ENCODE measurements around the gene MPC1.

MPC1 gene

DNA sequence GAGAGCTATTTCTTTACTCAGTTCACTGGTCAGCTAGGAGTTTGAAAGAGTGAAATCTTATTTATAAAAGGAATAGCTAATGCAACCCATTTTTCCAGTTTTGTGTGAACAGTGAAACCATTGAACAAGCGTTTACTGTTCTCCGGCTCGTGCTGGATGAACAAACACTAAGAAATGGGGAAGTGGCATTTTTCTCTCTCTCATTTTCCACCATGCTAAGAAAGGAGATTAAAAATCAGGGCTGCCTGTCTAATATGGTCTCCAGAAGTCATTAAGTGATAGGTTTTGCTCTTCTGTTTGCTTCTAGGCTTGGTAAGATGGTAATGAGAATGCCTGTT lies 39.6 kb downstream of the MPC1 start:
- no peak for DNase-seq

GRCh38 chr6:166342349-166343149 lies 40.2 kb downstream of the MPC1 start, which contains the start of gene SFT2D1:
SFT2D1 (minus strand) TSS chr6:166342545; CDS start chr6:166342481, 64 bp downstream.
- peak; percentile 38 to 57 (median 50) for DNase-seq

DNA sequence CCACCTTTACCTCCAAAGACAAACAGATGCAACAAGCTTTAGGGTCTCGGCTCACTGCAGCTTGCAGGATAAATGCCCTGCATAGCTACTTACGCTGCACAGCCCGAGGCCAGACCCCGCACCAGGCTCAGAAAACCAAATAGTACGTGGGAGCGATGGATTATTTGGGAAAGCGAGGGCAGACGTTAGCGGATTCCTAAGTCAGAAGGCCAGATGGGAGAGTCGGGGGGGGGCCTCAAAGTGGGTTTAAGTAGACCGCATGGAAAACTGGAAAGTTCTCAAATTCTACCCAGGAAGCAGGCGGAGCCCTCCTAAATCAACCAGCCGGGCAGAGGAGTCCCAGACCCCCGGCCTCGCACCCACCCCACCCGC lies 40.8 kb downstream of the MPC1 start:
- DNase-seq, result no peak

DNA sequence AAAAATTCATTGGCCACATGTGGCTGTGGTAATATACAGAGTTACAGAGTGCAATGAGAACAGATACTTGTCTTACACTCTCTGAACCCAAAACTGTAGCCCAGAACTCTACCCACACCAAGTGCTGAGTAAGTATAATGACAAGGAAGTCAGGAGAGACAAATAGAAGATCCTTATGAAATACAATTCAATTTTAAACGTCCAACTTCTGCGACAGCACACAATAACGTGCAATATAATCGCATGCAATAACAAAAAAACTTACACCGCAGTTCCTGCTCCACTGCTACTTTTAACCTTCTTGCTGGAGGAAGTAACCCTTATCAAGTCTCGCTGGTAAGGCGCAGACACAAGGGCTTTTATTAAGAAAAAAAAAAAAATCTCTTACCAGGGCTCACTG lies 41.3 kb downstream of the MPC1 start:
- DNase-seq, result no peak

DNA sequence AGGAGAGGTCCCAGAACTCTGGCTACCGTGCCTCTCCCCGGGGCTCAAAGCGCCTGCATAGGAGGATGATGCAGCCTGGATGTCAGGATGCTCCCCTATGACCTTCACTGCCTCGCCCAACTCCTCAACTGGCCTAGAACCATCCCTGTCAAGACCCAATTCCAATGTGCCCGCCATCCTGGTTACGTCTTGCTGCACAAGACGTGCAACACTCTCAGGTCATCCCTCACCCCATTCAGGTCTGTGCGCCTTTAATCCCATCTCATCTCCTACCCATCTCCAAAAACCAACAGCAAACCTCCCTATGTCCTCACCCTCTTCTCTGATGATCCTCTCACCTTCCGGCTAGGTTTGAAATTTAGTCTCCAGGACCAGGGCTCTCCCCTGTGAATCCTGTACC lies 43.9 kb downstream of the MPC1 start:
- no peak for DNase-seq

GRCh38 chr6:166336847-166337246 lies 45.9 kb downstream of the MPC1 start:
- no peak for DNase-seq

DNA sequence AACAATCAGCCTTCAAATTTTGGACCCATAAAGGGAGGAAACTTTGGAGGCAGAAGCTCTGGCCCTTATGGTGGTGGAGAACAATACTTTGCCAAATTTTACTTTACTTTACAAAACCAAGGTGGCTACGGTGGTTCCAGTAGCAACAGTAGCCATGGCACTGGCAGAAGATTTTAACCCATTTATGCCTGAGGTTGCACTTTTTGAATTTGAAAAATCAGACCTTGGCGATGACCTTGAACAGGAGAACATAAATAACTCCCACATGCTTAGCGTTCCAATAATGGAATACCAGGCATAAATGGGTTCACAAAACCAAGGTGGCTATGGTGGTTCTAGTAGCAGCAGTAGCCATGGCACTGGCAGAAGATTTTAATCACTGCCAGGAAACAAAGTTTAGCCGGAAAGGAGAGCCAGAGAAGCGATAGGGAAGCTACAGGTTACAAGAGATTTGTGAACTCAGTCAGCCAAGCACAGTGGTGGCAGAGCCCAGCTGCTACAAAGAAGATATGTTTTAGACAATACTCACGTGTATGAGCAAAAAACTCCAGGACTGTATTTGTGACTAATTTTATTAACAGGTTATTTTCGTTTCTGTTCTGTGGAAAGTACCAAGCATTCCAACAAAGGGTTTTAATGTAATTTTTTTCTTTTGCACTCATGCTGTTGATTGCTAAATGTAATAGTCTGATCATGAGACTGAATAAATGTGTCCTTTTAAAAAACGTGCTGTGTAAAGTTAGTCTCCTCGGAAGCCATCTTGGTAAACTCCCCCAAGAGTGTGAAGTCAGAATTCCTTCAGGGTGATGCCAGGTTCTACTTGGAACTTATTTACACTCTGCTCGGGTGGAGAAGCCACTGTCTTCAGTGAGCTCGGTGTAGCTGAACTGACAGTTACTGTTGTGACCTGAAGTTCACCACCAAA lies 47.1 kb downstream of the MPC1 start:
- DNase-seq, result no peak

DNA sequence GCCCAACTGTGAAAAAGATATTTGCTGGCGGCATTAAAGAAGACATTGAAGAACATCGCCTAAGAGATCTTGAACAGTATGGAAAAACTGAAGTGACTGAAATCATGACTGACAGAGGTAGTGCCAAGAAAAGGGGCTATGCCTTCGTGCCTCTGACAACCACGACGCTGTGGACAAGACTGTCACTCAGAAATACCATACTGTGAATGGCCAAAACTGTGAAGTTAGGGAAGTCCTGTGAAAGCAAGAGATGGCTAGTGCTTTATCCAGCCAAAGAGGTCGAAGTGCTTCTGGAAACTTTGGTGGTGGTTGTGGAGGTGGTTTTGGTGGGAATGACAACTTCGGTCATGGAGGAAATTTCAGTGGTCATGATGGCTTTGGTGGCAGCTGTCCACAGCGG lies 47.9 kb downstream of the MPC1 start:
- DNase-seq, result no peak

GRCh38 chr6:166333172-166333995 lies 49.4 kb downstream of the MPC1 start:
- DNase-seq, result no peak

- no peak for DNase-seq
Measured at GRCh38 chr6:166331503-166332415, 51.0 kb downstream of the MPC1 start.

GRCh38 chr6:166330612-166331011 lies 52.1 kb downstream of the MPC1 start:
- no peak for DNase-seq

DNA sequence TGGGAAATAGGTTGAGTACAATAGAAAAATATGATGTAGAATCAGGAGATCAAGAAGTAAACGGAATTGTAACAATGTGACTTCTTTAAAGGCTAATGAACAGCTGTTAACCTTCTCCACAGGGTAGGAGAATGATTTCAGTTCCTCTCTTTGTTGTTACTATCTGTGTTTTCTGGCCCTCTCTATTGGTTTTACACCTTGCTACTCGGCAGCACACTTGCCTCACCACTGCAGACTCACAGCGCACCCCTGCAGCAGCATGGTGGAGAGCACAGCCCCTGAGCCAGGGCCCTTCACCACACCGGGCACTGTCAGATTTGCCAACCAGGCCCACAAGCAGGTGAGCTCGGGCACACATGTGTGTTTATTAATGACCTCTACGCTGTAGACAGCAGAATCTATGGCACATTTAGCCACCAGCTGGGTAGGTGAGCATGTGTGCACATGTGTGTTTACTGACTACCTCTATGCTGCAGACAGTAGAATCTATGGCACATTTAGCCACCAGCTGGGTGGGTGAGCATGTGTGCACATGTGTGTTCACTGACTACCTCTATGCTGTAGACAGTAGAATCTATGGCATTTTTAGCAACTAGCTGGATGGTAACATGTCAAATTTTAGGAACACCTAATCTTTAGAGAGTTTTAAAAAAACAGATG lies 57.2 kb downstream of the MPC1 start:
- no peak for DNase-seq

GRCh38 chr6:166323395-166323794 lies 59.3 kb downstream of the MPC1 start:
- DNase-seq, result no peak

DNA sequence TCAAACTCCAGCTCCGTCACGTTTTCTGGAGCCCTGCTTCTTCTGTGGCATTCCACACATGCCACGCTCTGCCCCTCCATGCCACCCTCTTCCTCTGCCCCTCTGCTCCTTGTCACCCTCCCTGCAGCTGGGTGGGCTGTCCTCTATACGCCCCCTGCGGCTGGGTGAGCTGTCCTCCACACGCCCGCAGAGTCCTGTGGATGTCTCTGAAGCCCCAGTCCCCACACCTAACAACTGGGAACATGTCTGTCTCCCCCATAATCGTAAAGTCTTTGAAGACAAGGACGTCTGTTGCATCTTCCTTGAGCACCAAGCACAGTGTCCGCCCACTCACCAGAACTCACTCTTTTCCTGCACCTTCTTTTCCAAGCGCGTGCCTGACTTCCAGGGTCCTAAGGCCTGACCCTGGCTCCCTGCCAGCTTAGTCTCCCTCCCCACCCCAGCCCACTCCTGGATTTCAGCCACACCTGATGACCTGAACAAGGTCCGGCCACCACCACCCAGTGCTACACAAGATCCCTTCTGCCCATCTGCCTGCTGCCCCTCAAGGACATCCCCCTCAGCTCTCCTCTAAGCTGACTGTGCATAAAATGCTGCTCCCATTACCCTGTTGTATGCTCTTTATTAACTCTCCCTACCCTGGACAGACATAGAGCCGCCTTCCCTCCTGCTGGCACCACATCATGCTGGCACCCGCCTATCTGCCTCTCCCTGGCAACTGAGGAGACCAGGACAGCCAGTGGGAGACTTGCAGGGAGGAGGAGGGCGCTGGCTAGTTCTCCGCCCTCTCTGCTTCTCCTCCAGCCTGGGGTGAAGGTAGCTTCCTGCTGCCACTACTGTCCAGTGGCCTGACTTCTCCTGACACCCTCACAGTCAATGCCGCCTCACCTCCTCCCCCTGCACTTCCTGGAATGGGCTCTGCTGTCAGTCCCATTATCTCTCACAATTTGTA lies 63.8 kb downstream of the MPC1 start:
- no peak for DNase-seq

DNA sequence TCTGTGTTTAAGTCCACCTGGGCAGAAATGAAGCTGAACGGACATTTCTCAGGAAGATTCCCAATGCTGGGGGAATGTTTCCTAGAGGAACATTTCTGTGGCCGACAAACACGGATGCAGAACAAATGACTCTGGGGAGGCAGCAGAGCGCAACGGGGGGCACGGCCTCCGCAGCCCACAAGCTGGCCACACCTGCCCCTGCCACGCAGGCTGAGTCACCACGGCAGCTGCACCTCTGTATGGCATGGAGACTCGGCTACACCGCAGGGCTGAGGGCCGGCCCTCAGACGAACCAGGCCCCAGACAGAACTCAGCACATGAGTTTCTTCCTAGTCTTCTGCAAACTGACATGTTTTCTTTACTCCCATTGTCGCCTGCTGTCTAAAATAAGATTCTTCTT lies 64.5 kb downstream of the MPC1 start:
- DNase-seq, result no peak

DNA sequence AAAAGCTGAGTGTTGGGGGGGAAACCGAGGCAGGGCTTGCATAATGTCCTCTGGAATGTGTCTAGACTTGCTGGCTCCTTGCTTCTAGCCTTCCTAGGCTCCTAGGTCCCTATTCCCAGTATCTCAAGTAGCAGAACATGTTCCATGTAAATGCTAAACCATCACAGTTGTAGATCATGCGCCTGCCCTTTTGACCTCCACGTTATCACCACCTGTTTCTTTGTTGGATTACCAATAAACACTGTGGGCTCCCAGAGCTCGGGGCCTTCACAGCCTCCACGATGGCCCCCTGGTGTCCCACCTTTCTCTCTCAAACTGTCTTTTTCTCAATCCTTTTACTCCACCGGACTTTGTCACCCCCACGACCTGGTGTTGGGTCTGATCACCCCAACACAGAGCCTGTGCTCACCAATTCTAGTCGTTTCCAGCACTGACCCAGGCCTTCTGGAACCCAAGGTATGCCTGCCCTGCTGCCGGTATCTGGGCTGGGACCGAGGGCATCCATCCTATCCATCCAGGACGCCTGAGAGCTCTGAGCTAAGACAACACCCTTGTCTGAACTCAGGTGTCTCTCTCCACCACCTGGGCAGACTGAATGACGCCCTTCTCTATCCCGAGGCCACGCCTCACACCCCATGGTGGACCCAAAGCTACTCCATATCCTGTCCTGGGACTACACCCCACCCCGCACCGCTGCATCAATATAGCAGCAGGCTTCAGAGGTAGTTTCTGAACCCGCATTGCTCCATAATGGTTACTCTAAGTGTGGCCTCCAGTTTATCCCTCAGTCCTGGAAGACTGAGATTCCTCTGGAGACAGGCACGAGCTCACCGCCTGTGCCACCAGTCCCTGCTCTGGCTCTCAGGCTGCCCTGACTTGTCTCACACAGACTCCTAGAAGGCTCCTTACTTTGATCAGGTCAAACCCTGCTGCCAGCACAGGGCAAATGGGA lies 65.2 kb downstream of the MPC1 start:
- no peak for DNase-seq

DNA sequence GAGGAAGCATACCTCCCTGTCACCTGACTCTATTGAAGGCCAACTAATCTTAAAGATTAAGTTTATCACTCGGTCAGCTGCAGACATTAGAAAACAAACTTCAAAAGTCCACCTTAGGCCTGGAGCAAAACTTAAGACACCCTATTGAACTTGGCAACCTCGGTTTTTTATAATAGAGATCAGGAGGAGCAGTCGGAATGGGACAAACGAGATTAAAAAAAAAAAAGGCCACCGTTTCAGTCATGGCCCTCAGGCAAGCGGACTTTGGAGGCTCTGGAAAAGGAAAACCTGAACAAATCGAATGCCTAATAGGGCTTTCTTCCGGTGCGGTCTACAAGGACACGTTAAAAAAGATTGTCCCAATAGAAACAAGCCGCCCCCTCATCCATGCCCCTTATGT lies 67.3 kb downstream of the MPC1 start:
- no peak for DNase-seq

Data from activated CD4-positive, CD25-positive, alpha-beta regulatory T cell (primary cell).